ENCODE data around the gene NCAN. TPM values are rescaled to one million over a fixed set of nuclear protein-coding genes. Genes with fewer than 3 reads are reported as not detected.
A peak's percentile ranks its signal among the peaks of the same experiment; 100 is the strongest.

The NCAN gene
- total and polyA plus RNA-seq, 9 of the 15 experiments (the other 6 are each of a cell fraction or from before 2014, with no cell fraction given) = 0.04 TPM; not detected in 8

DNA sequence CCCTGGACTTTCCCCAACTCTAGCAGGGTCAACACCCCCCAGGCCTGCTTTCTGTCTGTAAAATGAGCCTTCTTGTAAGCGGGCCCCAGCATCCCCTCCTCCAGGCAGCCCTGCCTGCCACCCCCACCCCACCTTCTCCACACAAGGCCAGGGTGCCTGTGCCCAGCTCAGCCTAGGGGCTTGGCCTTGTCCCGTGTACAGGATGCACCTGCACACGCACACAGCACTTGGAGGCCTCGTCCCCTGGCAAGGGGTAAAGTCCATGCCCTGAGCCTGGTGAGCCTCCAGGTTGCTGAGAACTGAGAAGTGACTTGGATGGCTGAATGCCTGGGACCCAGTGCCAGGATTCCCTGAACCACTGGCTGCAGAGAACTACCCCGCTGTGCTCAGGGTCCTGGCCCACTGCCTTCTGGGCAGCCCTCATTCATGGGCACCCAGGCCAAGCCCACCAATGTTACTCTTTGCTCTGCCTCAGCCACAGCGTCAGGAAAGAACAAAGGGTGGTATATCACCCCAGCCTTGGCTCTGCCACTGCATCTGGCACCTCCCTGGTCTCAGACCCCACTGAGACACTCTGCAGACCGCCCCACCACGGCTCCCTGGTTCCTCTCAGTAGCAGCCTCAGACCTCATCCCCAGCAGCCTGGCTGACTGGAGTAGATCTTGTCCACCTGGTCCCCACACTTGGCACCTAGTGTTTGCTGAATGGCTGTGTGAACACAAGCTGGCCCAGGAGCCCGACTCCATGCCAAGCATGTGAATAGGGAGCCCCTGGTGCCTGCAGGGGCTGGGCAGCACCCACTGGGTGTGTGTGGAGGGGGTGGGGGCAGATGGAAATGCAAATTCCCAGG, 63.2 kb downstream of the NCAN start:
- no peaks in the 10 kb centered on the region for H3K9me3 ChIP-seq (replicated peaks; ENCODE audit: control insufficient read depth, insufficient read depth, low read depth, low read length)
- FAIRE-seq (no peak), ATAC-seq (no peak), DNase-seq (ENCODE audit: extremely low read depth in 1 of 4, low spot score in 3 of 4) (no peak)
- no peak overlapping the region for H3K4me2 ChIP-seq (ENCODE audit: insufficient read depth, low read length)
- no peak for TF ChIP-seq ZNF398 (CRISPR knock-in tag; IDR thresholded peaks at IDR 0.05)
- peak; percentile 39; the same call in 1 of the 2 replicates for TF ChIP-seq POLR2G (IDR thresholded peaks at IDR 0.05; ENCODE audit: low read depth, low read length)
- no peaks in the 10 kb centered on the region; a peak in 1 of 5 replicates for H3K27me3 ChIP-seq (ENCODE audit: control insufficient read depth in 2 of 2, insufficient read depth in 2 of 2, low read length in 2 of 2)
- no peak overlapping the region for H2AFZ ChIP-seq (ENCODE audit: low read depth, low read length)
- intact Hi-C loops (cut with micrococcal nuclease) (no loop called here), in situ Hi-C loops (cut with MboI) (no loop called here)
- no peaks in the 10 kb centered on the region for H3K79me2 ChIP-seq (ENCODE audit: control insufficient read depth, insufficient read depth, low read length)
- H3K9me1 ChIP-seq (ENCODE audit: control insufficient read depth, insufficient read depth, low read length) = peaks cover 2% of the 10 kb centered on the region
- 67% methylated on average over 9 of the region's 9 CpGs for WGBS (ENCODE audit: insufficient coverage, low coverage, missing lambda C conversion rate)
- CTCF ChIA-PET (ENCODE audit: low intra/inter-chr PET ratio) = no interaction called here
- no peak overlapping the region; a peak in 1 of 4 replicates for H3K9ac ChIP-seq (ENCODE audit: insufficient read depth in 1 of 2, low read depth in 2 of 2, low read length in 2 of 2)
- H3K4me3 ChIP-seq = no peak overlapping the region
- POLR2A ChIA-PET = interaction anchor here (0.6 kb wide), 1 partner anchor 25 kb away, joined by 6 read pairs; no protein-coding TSS in a partner anchor
- no TSS peak for BruUV-seq (replicated peaks)
- H3K4me1 ChIP-seq (replicated peaks in 1 of 2; ENCODE audit: control insufficient read depth in 2 of 2, insufficient read depth in 2 of 2, low read length in 2 of 2) = peaks cover 2 to 16% of the 10 kb centered on the region in 2 experiments; a peak in 3 of 5 replicates
- peaks cover 44% of the 10 kb centered on the region; the same call in 2 of the 3 replicates for H3K36me3 ChIP-seq (ENCODE audit: control insufficient read depth, insufficient read depth, low read length)
- H3K27ac ChIP-seq (ENCODE audit: extremely low read depth, low read depth, low read length) = no peak overlapping the region
- no peaks in the 10 kb centered on the region; the same call in 1 of the 2 replicates for H4K20me1 ChIP-seq (replicated peaks; ENCODE audit: control insufficient read depth, insufficient read depth, low read length)

Measured in K562 (cell line).